ENCODE results near the gene XPNPEP2. TPM values are rescaled to one million over a fixed set of nuclear protein-coding genes. Genes with fewer than 3 reads are reported as not detected.

XPNPEP2 gene
- polyA plus RNA-seq, 3 donors = 0.19 TPM; not detected in 2

GRCh38 chrX:129724754-129725153 lies 14.0 kb upstream of the XPNPEP2 start:
- H3K27ac Mint-ChIP-seq = no peak overlapping the region
- WGBS (ENCODE audit: insufficient coverage) = 40% methylated on average over 1 of the region's 4 CpGs
- Histone ChIP-seq H3K9me3 (replicated peaks in 1 of 2; ENCODE audit: control insufficient read depth in 1 of 2, insufficient read depth in 1 of 2, low read length in 2 of 2) (no peaks in the 10 kb centered on the region), H3K27me3 (ENCODE audit: control insufficient read depth in 2 of 2, insufficient read depth in 2 of 2, low read length in 2 of 2) (no peaks in the 10 kb centered on the region), H3K4me3 (replicated peaks in 1 of 3; ENCODE audit: low read depth in 2 of 3, low read length in 3 of 3) (no peak overlapping the region), H2AFZ (ENCODE audit: insufficient read depth, low read depth, low read length, poor library complexity, severe bottlenecking) (no peak overlapping the region), H3K4me2 (replicated peaks; ENCODE audit: extremely low read depth, low read length, poor library complexity, severe bottlenecking) (no peak overlapping the region), H3K36me3 (replicated peaks in 1 of 2; ENCODE audit: control insufficient read depth in 1 of 2, insufficient read depth in 2 of 2, low read length in 2 of 2) (no peaks in the 10 kb centered on the region), H3K79me2 (ENCODE audit: insufficient read depth, low read length) (no peaks in the 10 kb centered on the region), H4K20me1 (ENCODE audit: insufficient read depth, low read length) (no peaks in the 10 kb centered on the region), H3K9ac (ENCODE audit: insufficient read depth, low read length, poor library complexity, severe bottlenecking) (no peak overlapping the region), H3K4me1 (ENCODE audit: control insufficient read depth in 1 of 2, insufficient read depth in 2 of 2, low read length in 2 of 2) (no peaks in the 10 kb centered on the region), H3K27ac (ENCODE audit: low read depth in 1 of 2, low read length in 2 of 2) (no peak overlapping the region)
- intact Hi-C loops (cut with micrococcal nuclease) = no loop called here
- no peak for TF ChIP-seq CTCF (IDR thresholded peaks at IDR 0.05)
- no peak overlapping the region for H3K4me3 Mint-ChIP-seq
- H3K9me3 Mint-ChIP-seq = no peaks in the 10 kb centered on the region
- H3K4me1 Mint-ChIP-seq = peaks cover 6% of the 10 kb centered on the region
- H3K27me3 Mint-ChIP-seq (ENCODE audit: low read depth in 3 of 3) = peaks cover 0 to 7% (median 3%) of the 10 kb centered on the region in 3 donors
- no peak for DNase-seq
- H3K36me3 Mint-ChIP-seq = no peaks in the 10 kb centered on the region

- Histone ChIP-seq H3K4me3 (replicated peaks in 1 of 3; ENCODE audit: low read depth in 2 of 3, low read length in 3 of 3) (no peak overlapping the region), H4K20me1 (ENCODE audit: insufficient read depth, low read length) (no peaks in the 10 kb centered on the region), H3K9me3 (replicated peaks in 1 of 2; ENCODE audit: control insufficient read depth in 1 of 2, insufficient read depth in 1 of 2, low read length in 2 of 2) (no peaks in the 10 kb centered on the region), H3K9ac (ENCODE audit: insufficient read depth, low read length, poor library complexity, severe bottlenecking) (no peak overlapping the region), H3K27ac (ENCODE audit: low read depth in 1 of 2, low read length in 2 of 2) (no peak overlapping the region), H3K79me2 (ENCODE audit: insufficient read depth, low read length) (no peaks in the 10 kb centered on the region), H3K27me3 (ENCODE audit: control insufficient read depth in 2 of 2, insufficient read depth in 2 of 2, low read length in 2 of 2) (no peaks in the 10 kb centered on the region), H3K4me1 (ENCODE audit: control insufficient read depth in 1 of 2, insufficient read depth in 2 of 2, low read length in 2 of 2) (peaks cover 2 to 8% of the 10 kb centered on the region in 2 donors), H2AFZ (ENCODE audit: insufficient read depth, low read depth, low read length, poor library complexity, severe bottlenecking) (no peak overlapping the region), H3K36me3 (replicated peaks in 1 of 2; ENCODE audit: control insufficient read depth in 1 of 2, insufficient read depth in 2 of 2, low read length in 2 of 2) (no peaks in the 10 kb centered on the region), H3K4me2 (replicated peaks; ENCODE audit: extremely low read depth, low read length, poor library complexity, severe bottlenecking) (no peak overlapping the region)
- intact Hi-C loops (cut with micrococcal nuclease) = loop anchor here in 1 of 2 donors (2.0 kb wide), 1 partner anchor 14 kb away; no protein-coding TSS in a partner anchor
- Mint-ChIP-seq H3K4me3 (no peak overlapping the region), H3K4me1 (peaks cover 16% of the 10 kb centered on the region), H3K27me3 (ENCODE audit: low read depth in 3 of 3) (peaks cover 0 to 12% (median 3%) of the 10 kb centered on the region in 3 donors), H3K36me3 (peaks cover 0 to 2% of the 10 kb centered on the region in 2 donors), H3K9me3 (peaks cover 0 to 6% (median 0%) of the 10 kb centered on the region in 7 donors), H3K27ac (peak overlapping the region in 3 of 7 donors; percentile 22 to 69 (median 47))
- DNase-seq = peak in 2 of 3 donors; percentile 11 to 14
- peak; percentile 32 for TF ChIP-seq CTCF (IDR thresholded peaks at IDR 0.05)
- WGBS (ENCODE audit: insufficient coverage) = 20% methylated on average over 2 of the region's 4 CpGs
These were observed 12.3 kb upstream of the XPNPEP2 start for GRCh38 chrX:129726307-129727111.
